ENCODE results near the gene ZNF385D. TPM values are rescaled to one million over a fixed set of nuclear protein-coding genes. Genes with fewer than 3 reads are reported as not detected.

ZNF385D gene
- total RNA-seq, 1 experiment from 2014 or later: not detected

GRCh38 chr3:21668012-21668411, 83.0 kb downstream of the ZNF385D start:
- intact Hi-C loops (cut with micrococcal nuclease): no loop called here
- H3K27me3 ChIP-seq (ENCODE audit: insufficient read depth, low read length): no peaks in the 10 kb centered on the region
- no peaks in the 10 kb centered on the region for H3K79me2 ChIP-seq (ENCODE audit: insufficient read depth, low read length)
- peaks cover 4 to 5% of the 10 kb centered on the region in 2 experiments; a peak in 2 of 4 replicates for H3K9me3 ChIP-seq (ENCODE audit: control insufficient read depth in 1 of 2, insufficient read depth in 1 of 2, low read depth in 1 of 2, low read length in 2 of 2)
- TF ChIP-seq SRF (IDR thresholded peaks at IDR 0.05; ENCODE audit: low read depth) (no peak), EZH2phosphoT487 (IDR thresholded peaks at IDR 0.05; ENCODE audit: borderline replicate concordance) (no peak), ZNF274 (IDR thresholded peaks at IDR 0.05; ENCODE audit: low read depth, low read length) (no peak), CBX3 (IDR thresholded peaks at IDR 0.05; ENCODE audit: low read depth) (no peak), JUND (IDR thresholded peaks at IDR 0.05) (no peak), FOSL1 (IDR thresholded peaks at IDR 0.05; ENCODE audit: low read depth) (no peak), CTCF (IDR thresholded peaks at IDR 0.05 in 2 of 3, conservative IDR thresholded peaks at IDR 0.05 in 1 of 3; ENCODE audit: borderline replicate concordance in 1 of 3, insufficient read depth in 1 of 3, low read depth in 2 of 3, low read length in 2 of 3) (no peak), SP1 (IDR thresholded peaks at IDR 0.05; ENCODE audit: low read depth) (no peak), POLR2A (IDR thresholded peaks at IDR 0.05; ENCODE audit: borderline replicate concordance, extremely low read depth, insufficient read depth, insufficient read length) (no peak), ELF1 (IDR thresholded peaks at IDR 0.05; ENCODE audit: borderline replicate concordance, low read depth) (no peak), CEBPB (IDR thresholded peaks at IDR 0.05; ENCODE audit: low read depth) (no peak), EZH2 (IDR thresholded peaks at IDR 0.05) (no peak), ATF3 (IDR thresholded peaks at IDR 0.05) (no peak), TCF7L2 (IDR thresholded peaks at IDR 0.05; ENCODE audit: borderline replicate concordance, extremely low read depth, insufficient read depth, insufficient read length) (no peak), ZBTB33 (IDR thresholded peaks at IDR 0.05; ENCODE audit: extremely low read depth, insufficient replicate concordance, low read length) (no peak)
- H3K27ac ChIP-seq (ENCODE audit: low read depth, low read length): no peak overlapping the region
- H3K4me2 ChIP-seq (ENCODE audit: low read length): no peak overlapping the region
- CTCF ChIA-PET: no interaction called here
- no peak overlapping the region for H2AFZ ChIP-seq (ENCODE audit: low read depth, low read length, poor library complexity, severe bottlenecking)
- no peak overlapping the region for H3K4me3 ChIP-seq (replicated peaks in 1 of 2; ENCODE audit: low read depth in 1 of 2, low read length in 2 of 2)
- RAD21 ChIA-PET (ENCODE audit: low non-redundant PET in 1 of 2, low total read pairs in 2 of 2, uncharacterized antibody in 2 of 2, unreplicated experiment in 2 of 2): no interaction called here
- DNase-seq (ENCODE audit: low read depth, low spot score): no peak
- no peak for ATAC-seq
- no peaks in the 10 kb centered on the region for H3K9me2 ChIP-seq (ENCODE audit: insufficient read depth)
- POLR2A ChIA-PET: no interaction called here
- no TSS peak for BruUV-seq (replicated peaks)
- H3K4me1 ChIP-seq (ENCODE audit: control insufficient read depth in 1 of 2, insufficient read depth in 2 of 2, low read length in 2 of 2): no peaks in the 10 kb centered on the region
- no peak overlapping the region for H3K9ac ChIP-seq (ENCODE audit: low read length)
- no peaks in the 10 kb centered on the region for H3K36me3 ChIP-seq (ENCODE audit: control insufficient read depth in 1 of 2, insufficient read depth in 2 of 2, low read length in 2 of 2)
- no peaks in the 10 kb centered on the region for H4K20me1 ChIP-seq (ENCODE audit: insufficient read depth)

Data from HCT116 (cell line).